SW 1271 (cell line): ENCODE measurements around the gene CABLES2.
"Not testable (repeated sequence)": the region's sequence is repeated elsewhere in the genome, so short reads cannot be mapped to it uniquely, and the experiment has no call there.

Experiments
- DNase-seq, 2 experiments: peaks; one replicate each; lab custom pipeline; 2025; lab: John Stamatoyannopoulos, UW

Gene CABLES2

GRCh38 chr20:62388839-62389600 is 18.1 kb downstream of the CABLES2 start:
- peak in 1 of 2 experiments; percentile 56 for DNase-seq

GRCh38 chr20:62387933-62388635 is 19.0 kb downstream of the CABLES2 start:
- no peak for DNase-seq

GRCh38 chr20:62387219-62387913 is 19.7 kb downstream of the CABLES2 start:
- no peak for DNase-seq

GRCh38 chr20:62386383-62387218 is 20.5 kb downstream of the CABLES2 start, which contains the start of gene RPS21:
TSS of gene RPS21 (plus strand) at chr20:62387103. CDS start at chr20:62387339, 236 bp downstream.
- DNase-seq, result peak; percentile 83 to 91

GRCh38 chr20:62382306-62383198 is 24.5 kb downstream of the CABLES2 start:
- peak; percentile 66 to 84 for DNase-seq

- DNase-seq, result no peak
Measured at GRCh38 chr20:62381842-62382241, 25.2 kb downstream of the CABLES2 start.

GRCh38 chr20:62381202-62381797 is 25.8 kb downstream of the CABLES2 start:
- DNase-seq, result peak; percentile 49 to 61

- no peak for DNase-seq
Measured at GRCh38 chr20:62378215-62378614, 28.9 kb downstream of the CABLES2 start.

GRCh38 chr20:62377615-62378178 is 29.4 kb downstream of the CABLES2 start:
- no peak for DNase-seq

- DNase-seq, result no peak
Measured at GRCh38 chr20:62377064-62377461, 30.0 kb downstream of the CABLES2 start.

- DNase-seq, result no peak
Measured at GRCh38 chr20:62376112-62377063, 30.7 kb downstream of the CABLES2 start.

- DNase-seq, result no peak
Measured at GRCh38 chr20:62374331-62375152, 32.5 kb downstream of the CABLES2 start.

GRCh38 chr20:62373631-62374179 is 33.4 kb downstream of the CABLES2 start:
- DNase-seq, result not testable (repeated sequence)

- DNase-seq, result no peak
Measured at GRCh38 chr20:62372042-62372993, 34.8 kb downstream of the CABLES2 start.

- DNase-seq, result no peak
Measured at GRCh38 chr20:62371588-62372041, 35.5 kb downstream of the CABLES2 start.
